Stimulated activated CD8-positive, alpha-beta memory T cell treated with anti-CD3 and anti-CD28 coated beads, Interleukin-7, amount 100 ng/mL, for 24 hours (primary cell): Measurements from ENCODE around the gene NAT10.
"Not testable (repeated sequence)": the region's sequence is repeated elsewhere in the genome, so short reads cannot be mapped to it uniquely, and the experiment has no call there.

ENCODE experiments used
- DNase-seq: peaks from one replicate; pipeline ENCODE4 v3.0.0-alpha.2; 2020; ENCODE audit warnings: low read depth

NAT10 gene

DNA sequence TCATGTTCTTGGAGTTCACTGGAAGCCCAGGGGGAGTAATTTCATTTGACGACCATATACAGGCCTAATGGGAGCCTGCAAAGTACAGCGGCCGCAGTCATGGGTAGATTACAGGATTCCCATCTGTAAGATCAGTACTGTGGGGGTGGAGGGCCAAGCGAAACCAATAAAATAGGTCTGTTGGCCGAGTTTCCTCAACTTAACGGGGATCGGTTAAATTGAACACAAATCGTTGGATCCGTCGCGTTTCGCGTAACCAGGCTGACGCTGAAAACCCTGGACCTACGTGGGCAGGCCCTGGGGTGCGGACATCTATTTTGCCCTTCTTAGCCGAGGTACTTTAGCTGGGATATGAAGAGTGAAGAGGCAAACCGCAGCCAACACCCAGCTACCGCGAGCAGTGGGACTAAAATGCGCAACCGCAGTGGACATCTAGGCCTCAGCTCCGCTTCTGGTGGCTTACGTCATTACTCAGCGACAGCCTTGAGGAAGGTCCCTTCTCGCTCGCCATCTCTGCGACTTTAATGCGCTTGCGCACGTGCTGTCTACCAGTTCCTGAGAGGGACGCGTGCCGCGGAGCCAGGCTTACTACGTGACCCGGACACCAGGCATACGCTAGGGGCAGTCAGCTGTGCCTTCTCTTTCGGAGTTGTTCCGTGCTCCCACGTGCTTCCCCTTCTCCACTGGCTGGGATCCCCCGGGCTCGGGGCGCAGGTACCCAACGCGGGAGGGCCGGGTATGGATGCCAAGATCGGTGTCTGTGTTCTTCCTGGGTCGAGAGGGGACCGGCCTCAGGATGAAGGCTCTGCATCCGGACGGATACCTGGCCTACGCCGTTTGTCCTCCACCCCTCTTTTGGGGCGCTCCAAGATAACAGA, at the start of gene NAT10:
TSS of gene NAT10 (plus strand) at position 551 of the 878 bp plus-strand sequence. CDS start 2,597 bp downstream, outside the sequence.
- DNase-seq = peak; percentile 96

DNA sequence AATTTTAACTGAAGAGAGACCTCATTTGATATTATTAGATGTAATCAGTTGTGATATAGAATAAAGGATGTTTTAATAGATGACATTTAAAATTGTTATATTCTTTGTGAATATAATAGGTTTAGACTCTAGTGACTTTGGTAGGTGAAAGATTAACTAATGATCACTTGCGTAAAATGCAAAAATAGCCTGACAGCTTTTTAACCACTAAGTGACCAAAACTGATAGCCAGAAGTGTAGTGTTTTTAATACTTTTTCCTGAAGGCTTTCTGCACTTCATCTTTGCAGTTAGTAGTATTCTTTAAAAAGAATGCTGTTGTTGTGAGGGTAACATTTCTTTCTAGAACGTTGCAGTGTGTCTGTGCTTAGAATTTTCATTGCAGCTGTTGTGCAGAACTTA, 48.8 kb upstream of the NAT10 start:
- no peak for DNase-seq

GRCh38 chr11:34063061-34063795, 42.2 kb upstream of the NAT10 start:
- DNase-seq = no peak

GRCh38 chr11:34064291-34064690, 41.1 kb upstream of the NAT10 start:
- DNase-seq = no peak

- no peak for DNase-seq
These were observed 39.8 kb upstream of the NAT10 start for GRCh38 chr11:34065505-34066203.

- DNase-seq = not testable (repeated sequence)
These were observed 38.7 kb upstream of the NAT10 start for GRCh38 chr11:34066766-34067165.

DNA sequence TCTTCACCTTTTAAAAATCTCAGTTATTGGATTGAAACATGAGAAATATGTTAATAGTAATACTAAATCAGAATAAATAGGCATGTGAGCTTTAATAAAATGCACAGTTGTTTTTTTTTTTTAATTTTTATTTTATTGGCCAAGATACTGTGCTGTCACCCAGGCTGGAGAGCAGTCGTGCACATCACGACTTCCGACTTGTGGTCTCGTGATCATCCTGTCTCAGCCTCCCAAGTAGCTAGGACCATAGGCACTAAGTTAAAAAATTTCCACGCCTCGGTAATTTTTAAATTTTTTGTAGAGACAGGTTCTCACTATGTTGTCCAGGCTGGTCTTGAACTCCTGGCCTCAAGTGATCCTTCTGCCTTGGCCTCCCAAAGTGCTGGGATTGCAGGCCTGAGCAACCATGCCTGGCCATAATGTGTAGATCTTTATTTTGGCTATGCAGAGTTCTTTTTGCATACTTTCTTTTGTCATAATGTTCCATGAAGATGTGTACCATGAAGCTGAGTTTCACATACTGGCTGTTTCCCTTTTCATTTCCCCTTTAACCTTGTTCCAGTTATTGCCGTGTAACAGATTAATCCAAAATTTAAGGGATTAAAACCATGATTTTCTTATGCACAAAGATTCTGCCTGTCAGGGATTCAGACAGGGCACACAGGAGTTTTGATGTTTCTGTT, 37.9 kb upstream of the NAT10 start:
- no peak for DNase-seq

DNA sequence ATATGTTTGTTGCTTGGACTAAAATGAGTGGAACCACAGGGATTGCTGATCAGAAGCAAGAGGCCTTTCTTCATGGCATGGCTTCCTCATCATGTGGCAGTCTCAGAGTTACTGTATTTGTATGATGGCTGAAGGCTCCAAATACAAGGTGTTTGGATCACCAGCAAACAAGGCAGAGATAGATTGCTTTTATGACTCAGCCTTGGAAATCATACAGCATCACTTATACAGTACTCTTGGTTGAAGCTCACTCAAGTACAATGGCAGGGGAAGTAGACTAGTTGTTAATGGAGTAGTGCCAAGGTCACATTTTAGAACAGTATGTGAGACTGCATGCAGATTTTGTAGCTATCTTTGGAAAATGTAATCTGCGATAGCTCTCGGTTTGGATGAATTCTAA, 37.3 kb upstream of the NAT10 start:
- DNase-seq = no peak

DNA sequence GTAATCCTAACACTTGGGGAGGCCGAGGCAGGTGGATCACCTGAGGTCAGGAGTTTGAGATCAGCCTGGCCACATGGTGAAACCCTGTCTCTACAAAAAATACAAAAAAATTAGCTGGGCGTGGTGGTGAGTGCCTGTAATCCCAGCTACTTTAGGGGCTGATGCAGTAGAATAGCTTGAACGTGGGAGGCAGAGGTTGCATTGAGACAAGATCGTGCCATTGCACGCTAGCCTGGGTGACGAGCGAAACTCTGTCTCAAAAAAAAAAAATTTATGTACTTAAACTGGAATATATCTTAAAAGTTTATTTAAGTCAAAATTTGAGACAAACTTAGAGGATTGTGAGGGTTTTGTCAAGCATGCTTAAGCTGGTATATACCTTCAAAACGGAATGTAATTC, 34.1 kb upstream of the NAT10 start:
- DNase-seq = not testable (repeated sequence)

- DNase-seq = no peak
These were observed 33.4 kb upstream of the NAT10 start for GRCh38 chr11:34072041-34072440.

DNA sequence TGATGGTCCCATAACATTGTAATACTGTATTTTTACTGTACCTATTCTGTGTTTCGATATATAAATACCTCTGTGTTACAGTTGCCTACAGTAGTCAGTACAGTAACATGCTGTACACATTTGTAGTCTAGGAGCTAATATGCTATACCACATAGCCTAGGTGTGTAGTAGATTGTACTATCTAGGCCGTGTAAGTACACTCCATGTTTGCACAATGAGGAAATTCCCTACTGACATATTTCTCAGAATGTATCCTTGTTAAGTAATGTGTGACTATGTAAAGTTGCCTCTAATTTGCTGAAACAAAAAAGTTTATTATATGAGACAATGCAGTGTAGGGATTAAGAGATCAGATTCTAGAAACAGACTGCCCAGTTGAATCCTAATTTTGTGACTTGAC, 32.6 kb upstream of the NAT10 start:
- DNase-seq = no peak

DNA sequence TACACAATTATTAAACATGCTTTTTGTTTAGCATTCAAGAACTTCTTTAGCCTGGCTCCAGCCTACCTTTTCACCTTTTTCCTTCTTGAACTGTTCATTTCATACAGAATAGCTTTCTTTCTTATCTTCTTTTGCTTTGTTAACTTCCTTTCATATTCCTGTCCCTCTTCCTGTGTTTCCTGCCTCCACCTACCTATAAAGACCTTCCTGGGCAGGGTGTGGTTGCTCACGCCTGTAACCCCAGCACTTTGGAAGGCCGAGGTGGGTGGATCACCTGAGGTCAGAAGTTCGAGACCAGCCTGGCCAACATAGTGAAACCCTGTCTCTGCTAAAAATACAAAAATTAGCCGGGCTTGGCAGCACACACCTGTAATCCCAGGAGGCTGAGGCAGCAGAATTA, 31.0 kb upstream of the NAT10 start:
- DNase-seq = no peak

DNA sequence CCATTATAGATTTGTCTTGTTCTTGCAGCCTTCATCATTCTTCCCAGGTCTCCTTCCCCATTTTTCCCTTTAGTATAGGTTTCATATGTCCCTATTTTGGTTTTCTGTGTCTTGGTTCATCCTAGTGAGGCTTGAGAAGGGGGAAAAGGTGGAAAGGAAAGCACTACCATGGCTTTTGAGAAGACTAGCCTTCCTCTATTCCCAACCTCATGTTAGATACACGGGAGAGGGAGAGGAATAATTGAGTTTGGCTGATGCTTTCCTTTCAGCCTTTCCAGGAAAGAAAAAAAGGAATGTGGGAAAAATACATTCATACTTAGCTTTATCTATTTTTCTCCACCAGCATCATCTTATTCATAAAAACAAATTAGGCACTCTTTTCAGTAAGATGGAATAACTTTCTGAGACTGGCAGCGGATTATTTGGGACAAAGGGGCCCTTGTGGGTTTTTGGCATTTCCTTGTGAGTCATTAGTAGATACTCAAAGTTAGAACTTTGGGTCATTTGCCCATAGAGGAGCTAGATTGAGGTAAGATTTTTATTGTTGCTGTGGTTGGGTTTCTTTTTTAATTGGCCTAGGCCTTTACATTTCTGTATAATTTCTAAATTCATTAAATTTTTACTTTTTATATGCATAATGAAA, 30.1 kb upstream of the NAT10 start:
- no peak for DNase-seq

DNA sequence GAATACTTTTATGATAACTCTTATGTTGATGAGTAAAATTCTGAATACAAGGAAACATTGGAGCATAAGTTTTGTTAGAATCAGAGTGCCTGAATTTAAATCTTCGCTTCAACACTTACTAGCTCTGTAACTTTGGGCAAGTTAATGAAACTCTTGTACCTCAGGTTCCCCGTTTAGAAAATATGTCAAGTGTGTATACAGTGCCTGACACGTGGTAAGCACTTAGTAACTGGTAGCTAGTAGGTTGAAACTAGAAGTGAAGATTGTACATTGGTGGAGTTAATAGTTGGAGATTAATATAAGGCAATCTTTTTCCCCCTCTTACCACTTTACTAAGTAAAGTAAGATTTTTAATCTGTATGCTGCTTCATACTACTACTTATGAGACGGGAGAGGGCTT, 24.8 kb upstream of the NAT10 start:
- no peak for DNase-seq

GRCh38 chr11:34084637-34085036, 20.8 kb upstream of the NAT10 start:
- DNase-seq = no peak

- DNase-seq = no peak
These were observed 18.7 kb upstream of the NAT10 start for GRCh38 chr11:34086554-34087283.

- no peak for DNase-seq
These were observed 13.6 kb upstream of the NAT10 start for GRCh38 chr11:34091825-34092224.

DNA sequence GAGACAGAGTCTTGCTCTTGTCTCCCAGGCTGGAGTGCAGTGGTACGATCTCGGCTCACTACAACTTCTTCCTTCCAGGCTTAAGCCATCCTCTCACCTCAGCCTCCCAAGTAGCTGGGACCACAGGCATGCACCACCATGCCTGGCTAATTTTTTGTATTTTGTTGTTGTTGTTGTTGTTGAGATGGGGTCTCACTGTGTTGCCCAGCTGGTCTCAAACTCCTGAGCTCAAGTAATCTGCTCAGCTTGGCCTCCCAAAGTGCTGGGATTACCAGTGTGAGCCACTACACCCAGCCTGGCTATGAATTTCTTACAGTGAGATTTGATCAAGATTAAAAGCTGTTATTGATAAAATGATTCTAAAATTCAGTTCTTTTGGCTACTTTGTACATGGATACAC, 10.5 kb upstream of the NAT10 start:
- DNase-seq = not testable (repeated sequence)

- no peak for DNase-seq
These were observed 6.6 kb upstream of the NAT10 start for GRCh38 chr11:34098813-34099212.

- no peak for DNase-seq
These were observed 750 bp upstream of the NAT10 start for GRCh38 chr11:34104680-34105078.

DNA sequence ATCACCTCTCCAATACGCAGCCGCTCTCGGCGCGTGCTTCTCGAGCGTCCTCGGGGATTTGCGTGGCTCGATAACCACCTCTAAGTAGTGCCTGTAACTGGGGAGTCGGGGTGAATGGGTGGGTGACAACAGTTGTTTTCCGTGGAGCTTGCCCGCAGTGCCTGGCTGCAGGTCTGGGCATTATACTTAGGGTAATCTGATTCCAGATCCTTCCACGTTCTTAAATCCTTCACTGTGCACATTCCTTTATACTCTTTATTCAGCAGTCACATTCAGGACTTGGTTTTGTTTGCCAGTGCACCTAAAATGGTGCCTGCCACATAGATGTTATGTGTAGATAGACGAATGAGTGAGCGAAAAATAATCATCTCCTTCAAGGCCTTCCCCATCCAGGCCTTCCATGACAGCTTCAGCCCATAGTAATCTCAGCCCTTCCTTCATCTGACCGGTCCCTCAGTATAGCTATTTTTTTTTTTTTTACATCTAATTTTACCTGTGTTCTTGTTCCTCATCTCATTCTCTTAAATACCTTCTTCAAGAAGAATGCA, 602 bp downstream of the NAT10 start:
- no peak for DNase-seq
